Cardiac fibroblast (primary cell): ENCODE results near the gene CLRN3.

Experiments
- DNase-seq, 2 donors: peaks; one replicate each; pipeline versions ENCODE4 v3.0.0 to v3.0.0-alpha.2; 2010; ENCODE audit warnings: low read depth in 2 of 2
- H3K4me3 ChIP-seq, 2 donors: replicated peaks in 1 of 2; 1 replicate in 1 of 2; 2 replicates in 1 of 2; pipeline ENCODE4 v1.5.1; 2011; ENCODE audit warnings: low read depth in 2 of 2, low read length in 2 of 2, mild to moderate bottlenecking in 2 of 2, moderate library complexity in 1 of 2
- CTCF ChIP-seq: IDR thresholded peaks from one replicate; pipeline ENCODE4 v1.5.1; 2011; ENCODE audit warnings: low read depth, mild to moderate bottlenecking, low read length, inconsistent platforms

Gene CLRN3

DNA sequence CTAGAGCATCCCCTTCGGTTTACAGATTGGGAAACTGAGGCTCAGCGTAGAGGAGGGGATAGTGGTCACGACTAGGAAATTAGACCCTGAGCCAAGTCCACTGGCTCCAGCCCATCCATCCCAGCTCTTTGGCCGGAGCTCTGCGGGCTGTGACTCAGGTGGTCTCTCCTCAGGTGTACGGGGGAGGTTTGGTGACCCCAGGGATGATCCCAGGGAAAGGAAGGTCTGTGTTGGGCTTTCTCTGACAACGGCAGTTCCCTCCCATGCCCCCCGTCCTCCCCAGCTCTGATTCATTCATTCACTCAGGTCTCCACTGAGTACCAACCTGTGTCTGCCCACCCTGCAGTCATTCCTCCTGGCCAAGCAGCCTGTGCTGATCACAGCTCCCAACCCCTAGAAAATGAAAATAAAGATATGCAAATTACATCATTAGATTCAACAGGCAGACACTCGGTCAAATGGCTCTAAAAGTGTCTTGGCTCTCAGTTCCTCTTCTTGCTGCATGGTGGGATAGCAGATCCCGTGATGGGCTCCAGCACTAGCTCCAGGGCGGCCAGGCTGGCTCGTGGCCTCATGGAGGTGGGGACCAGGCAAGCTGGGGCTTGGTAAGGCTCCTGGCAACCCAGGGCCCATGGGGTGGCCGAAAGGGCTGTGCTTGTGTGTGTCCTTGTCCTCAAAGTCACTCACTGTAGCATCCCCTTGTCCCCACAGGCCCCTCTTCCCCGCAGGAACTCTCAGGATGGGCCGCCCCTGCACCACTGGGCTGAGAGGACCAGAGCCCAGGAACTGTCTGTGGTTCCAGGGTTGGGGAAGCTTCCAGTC lies 37.8 kb downstream of the CLRN3 start:
- TF ChIP-seq CTCF, result no peak
- H3K4me3 ChIP-seq, result no peak overlapping the region
- no peak for DNase-seq

DNA sequence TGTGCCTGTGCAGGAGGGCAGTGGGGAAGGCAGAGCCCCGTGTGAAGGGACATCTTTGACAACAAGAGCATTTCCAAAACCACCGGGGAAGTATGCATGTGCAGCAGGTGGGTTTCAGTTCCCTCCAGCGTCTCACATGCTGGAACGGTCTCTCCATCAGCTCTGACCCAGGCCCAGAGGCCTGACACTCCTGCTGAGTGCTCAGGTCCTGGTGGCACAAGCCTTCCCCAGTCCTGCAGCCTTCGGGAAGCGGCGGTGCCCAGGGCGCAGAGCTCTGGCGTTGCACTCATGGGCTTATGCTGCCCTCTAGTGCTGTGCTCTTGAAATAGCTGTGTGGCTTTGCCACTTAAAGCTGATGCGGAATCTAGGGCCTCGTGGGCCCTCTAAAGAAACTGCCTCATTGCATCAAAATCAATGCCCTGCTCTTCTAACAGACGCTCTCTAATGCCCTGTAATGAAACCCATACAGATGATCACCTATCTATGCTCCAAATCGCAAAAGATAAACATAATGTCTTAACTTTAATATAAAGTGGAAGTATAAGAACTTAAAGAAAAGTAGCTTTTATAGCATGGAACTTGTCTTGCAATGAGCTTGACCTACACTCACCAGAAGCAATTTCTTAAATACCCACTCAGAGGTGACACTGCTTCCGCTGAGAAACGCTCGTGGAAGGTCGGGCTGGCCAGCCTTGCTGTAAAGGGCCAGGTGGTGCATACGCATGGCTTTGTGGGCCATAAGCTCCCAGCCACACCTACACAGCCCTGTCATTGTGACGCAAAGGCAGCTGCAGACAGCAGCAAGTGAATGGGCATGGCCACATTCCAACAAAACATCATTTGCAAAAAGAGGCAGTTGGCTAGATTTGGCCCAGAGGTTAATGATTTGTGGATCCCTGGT lies 38.6 kb downstream of the CLRN3 start:
- peak; percentile 83 for TF ChIP-seq CTCF
- peak; percentile 68 to 70 for DNase-seq
- no peak overlapping the region for H3K4me3 ChIP-seq

GRCh38 chr10:127852456-127852855 lies 40.3 kb downstream of the CLRN3 start:
- DNase-seq, result no peak
- no peak for TF ChIP-seq CTCF
- H3K4me3 ChIP-seq, result no peak overlapping the region

GRCh38 chr10:127851661-127852194 lies 41.0 kb downstream of the CLRN3 start:
- no peak for DNase-seq
- no peak for TF ChIP-seq CTCF
- H3K4me3 ChIP-seq, result no peak overlapping the region

GRCh38 chr10:127850944-127851343 lies 41.8 kb downstream of the CLRN3 start:
- no peak for DNase-seq
- TF ChIP-seq CTCF, result no peak
- no peak overlapping the region for H3K4me3 ChIP-seq

GRCh38 chr10:127849921-127850320 lies 42.8 kb downstream of the CLRN3 start:
- no peak overlapping the region for H3K4me3 ChIP-seq
- no peak for DNase-seq
- no peak for TF ChIP-seq CTCF
